PC-3 (cell line): ENCODE data around the gene POLR1D.

Experiments
- EZH2phosphoT487 ChIP-seq: fragments of 300-600 bp; sonication (generic); IDR thresholded peaks from 2 replicates; pipeline ENCODE4 v1.6.1; 2018; ENCODE audit warnings: mild to moderate bottlenecking, antibody characterized with exemption, low read length, borderline replicate concordance
- TF ChIP-seq, protein P1 (sequence below): fragments of 300-600 bp; sonication (generic); conservative IDR thresholded peaks from 2 replicates; pipeline ENCODE4 v1.5.1; 2017; ENCODE audit warnings: antibody characterized with exemption, low read depth, mild to moderate bottlenecking, low read length

- TF ChIP-seq EZH2phosphoT487, result no peak
- TF ChIP-seq, protein P1, sequence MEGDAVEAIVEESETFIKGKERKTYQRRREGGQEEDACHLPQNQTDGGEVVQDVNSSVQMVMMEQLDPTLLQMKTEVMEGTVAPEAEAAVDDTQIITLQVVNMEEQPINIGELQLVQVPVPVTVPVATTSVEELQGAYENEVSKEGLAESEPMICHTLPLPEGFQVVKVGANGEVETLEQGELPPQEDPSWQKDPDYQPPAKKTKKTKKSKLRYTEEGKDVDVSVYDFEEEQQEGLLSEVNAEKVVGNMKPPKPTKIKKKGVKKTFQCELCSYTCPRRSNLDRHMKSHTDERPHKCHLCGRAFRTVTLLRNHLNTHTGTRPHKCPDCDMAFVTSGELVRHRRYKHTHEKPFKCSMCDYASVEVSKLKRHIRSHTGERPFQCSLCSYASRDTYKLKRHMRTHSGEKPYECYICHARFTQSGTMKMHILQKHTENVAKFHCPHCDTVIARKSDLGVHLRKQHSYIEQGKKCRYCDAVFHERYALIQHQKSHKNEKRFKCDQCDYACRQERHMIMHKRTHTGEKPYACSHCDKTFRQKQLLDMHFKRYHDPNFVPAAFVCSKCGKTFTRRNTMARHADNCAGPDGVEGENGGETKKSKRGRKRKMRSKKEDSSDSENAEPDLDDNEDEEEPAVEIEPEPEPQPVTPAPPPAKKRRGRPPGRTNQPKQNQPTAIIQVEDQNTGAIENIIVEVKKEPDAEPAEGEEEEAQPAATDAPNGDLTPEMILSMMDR, result no peak
Observed at GRCh38 chr13:27672025-27672424, 50.3 kb downstream of the POLR1D start.
